Heart left ventricle (tissue), 13 donors: Measurements from ENCODE around the gene ENKD1.

ENCODE experiments used
- CTCF ChIP-seq, 12 donors: fragments of 200-600 bp; sonication (generic) in 4 of 12; IDR thresholded peaks; one replicate each; pipeline versions ENCODE4 v1.5.0 to v1.8.0; 2018 to 2022; ENCODE audit warnings: antibody characterized with exemption in 12 of 12, mild to moderate bottlenecking in 5 of 12
- POLR2A ChIP-seq, 2 donors: fragments of 450-650 bp; IDR thresholded peaks; one replicate each; pipeline ENCODE4 v1.6.1; 2017; ENCODE audit warnings: antibody characterized with exemption in 2 of 2, mild to moderate bottlenecking in 2 of 2, moderate library complexity in 2 of 2
- donor health status: ischemic (EF 13 %, LVEDD 7.1; RV severe dilation, severe dysfunction).
- donor health status: DM: no; HTN: yes; CAD: no.
- donor health status: DM: no; HTN: no; CAD: no.
- donor health status: ischemic (EF 25% LVEDD 6.9; RV normal size, moderate dysfunction).
- donor health status: ischemic (EF 25% LVEDD 5.7; RV mildly dilated, moderate dysfunction).
- donor health status: ischemic (EF 35%, LVEDD 5.7; RV mildly dilated, moderate dysfunction).
- donor health status: nonischemic (EF 11% LVEDD 7.7; RV severe dilation, severe dysfunction).
- donor health status: DM: yes; HTN: yes; CAD: no.
- donor health status: PGD.
- donor health status: ischemic (EF 29% LVEDD 5.4; RV normal size, mild dysfunction).
- donor health status: nonischemic (EF 23%, LVEDD 6.1; RV moderate dilation, normal function).

- TF ChIP-seq CTCF (IDR thresholded peaks at IDR 0.05) = no peak
- TF ChIP-seq POLR2A (IDR thresholded peaks at IDR 0.05) = no peak
These were observed 4.5 kb downstream of the ENKD1 start for GRCh38 chr16:67661886-67662652.
